ENCODE results near the gene NIFK.

GRCh38 chr2:121736140-121736461 is 574 bp downstream of the NIFK start:
- no peak for TF ChIP-seq ZNF121 (tag by site-specific recombination; IDR thresholded peaks at IDR 0.05)
- TF ChIP-seq ZNF175 (tag by site-specific recombination; IDR thresholded peaks at IDR 0.05): no peak

Measured in HEK293 (cell line).